Kidney (tissue), 14 donors: ENCODE data around the gene YARS1. TPM values are rescaled to one million over a fixed set of nuclear protein-coding genes. Genes with fewer than 3 reads are reported as not detected.

ENCODE experiments used
- DNase-seq, 5 donors: peaks; one replicate each; pipeline ENCODE4 v3.0.0-alpha.2; 2013 to 2020
- FAIRE-seq: peaks from 2 replicates; lab custom pipeline; 2012; peaks lifted over from hg19 to GRCh38; lab: Jason Lieb, UNC
- H3K27ac ChIP-seq, 2 donors: one replicate each; pipeline ENCODE4 v1.7.0; 2013; ENCODE audit warnings: low read depth in 2 of 2, low read length in 2 of 2, inconsistent platforms in 1 of 2
- H3K27me3 ChIP-seq: one replicate; pipeline ENCODE4 v1.7.1; 2013; ENCODE audit warnings: low read length, inconsistent platforms; ENCODE audit not compliant: control insufficient read depth, insufficient read depth
- H3K36me3 ChIP-seq, 3 donors: one replicate each; pipeline versions ENCODE4 v1.7.0 to v1.7.1; 2013; ENCODE audit warnings: low read length in 3 of 3, control low read depth in 1 of 3, inconsistent platforms in 1 of 3; ENCODE audit not compliant: insufficient read depth in 3 of 3, control insufficient read depth in 2 of 3
- H3K4me1 ChIP-seq, 3 donors: one replicate each; pipeline versions ENCODE4 v1.7.0 to v1.7.1; 2013; ENCODE audit warnings: low read length in 3 of 3, inconsistent platforms in 1 of 3, low read depth in 1 of 3; ENCODE audit not compliant: control insufficient read depth in 2 of 3, insufficient read depth in 2 of 3
- H3K4me3 ChIP-seq, 3 donors: one replicate each; pipeline versions ENCODE4 v1.7.0 to v1.8.1; 2013; ENCODE audit warnings: low read length in 3 of 3, control low read depth in 1 of 3, inconsistent platforms in 1 of 3
- H3K9ac ChIP-seq, 3 donors: one replicate each; pipeline versions ENCODE4 v1.7.0 to v1.7.1; 2013; ENCODE audit warnings: low read length in 3 of 3, control low read depth in 1 of 3, inconsistent platforms in 1 of 3
- H3K9me3 ChIP-seq, 3 donors: one replicate each; pipeline versions ENCODE4 v1.7.0 to v1.7.1; 2013; ENCODE audit warnings: low read length in 3 of 3, control low read depth in 1 of 3, inconsistent platforms in 1 of 3; ENCODE audit not compliant: control insufficient read depth in 2 of 3, insufficient read depth in 1 of 3
- CTCF ChIP-seq: IDR thresholded peaks from 3 replicates; pipeline ENCODE4 v1.5.1; 2012; ENCODE audit warnings: mild to moderate bottlenecking, moderate library complexity, borderline replicate concordance; ENCODE audit not compliant: insufficient read depth; ENCODE audit errors: extremely low read depth
- intact Hi-C: fragments of 100-400 bp; cut with DNase I; formaldehyde crosslinking; loops from one replicate; pipeline ENCODE4 v1.11.1; 2022
- polyA plus RNA-seq: library from polyadenylated mRNA; stranded (reverse); fragments of 350-450 nt; fragmentation: Illumina TruSeq; extraction: RNeasy Lipid Tissue Mini Kit (QIAGEN cat#74804); gene quantifications from one replicate; pipeline ENCODE4 v1.2.3, GENCODE V29; 2014; ENCODE audit warnings: low read depth, low replicate concordance; ENCODE audit not compliant: insufficient read depth
- total RNA-seq: library from RNA; stranded (reverse); fragmentation: NEBNext Ultra II Directional; extraction: Animal tissue kit (Norgen Biotek cat#: 25700); gene quantifications from one replicate; pipeline ENCODE4 v1.2.1, GENCODE V29; 2021
- donor health status: control.
- donor health status: control.
- donor health status: control.
- donor health status: control.
- donor health status: control.
- donor health status: DM: yes; HTN: yes; CAD: no.
- donor health status: Normal renal cell carcinoma (clear cell type).

YARS1 gene
- total and polyA plus RNA-seq, 2 donors from 2014 or later, result 24.8 to 86.1 TPM

GRCh38 chr1:32758177-32758794 lies 58.9 kb downstream of the YARS1 start:
- Histone ChIP-seq H3K4me3 (no peak overlapping the region), H3K9me3 (no peaks in the 10 kb centered on the region), H3K27me3 (no peaks in the 10 kb centered on the region), H3K9ac (peak overlapping the region in 1 of 3 donors; percentile 41), H3K27ac (peak overlapping the region; percentile 94 to 97), H3K36me3 (no peaks in the 10 kb centered on the region), H3K4me1 (peaks cover 5 to 45% (median 33%) of the 10 kb centered on the region in 3 donors)
- intact Hi-C loops, result no loop called here
- DNase-seq (no peak), FAIRE-seq (no peak)
- no peak for TF ChIP-seq CTCF

- no peaks in the 10 kb centered on the region for H3K9me3 ChIP-seq
- peaks cover 5 to 42% (median 33%) of the 10 kb centered on the region in 3 donors for H3K4me1 ChIP-seq
- intact Hi-C loops, result no loop called here
- no peaks in the 10 kb centered on the region for H3K36me3 ChIP-seq
- H3K4me3 ChIP-seq, result no peak overlapping the region
- no peak overlapping the region for H3K9ac ChIP-seq
- DNase-seq, result no peak
- H3K27ac ChIP-seq, result peak overlapping the region; percentile 68 to 94
- TF ChIP-seq CTCF, result no peak
- FAIRE-seq, result no peak
- H3K27me3 ChIP-seq, result no peaks in the 10 kb centered on the region
Measured at GRCh38 chr1:32757213-32757895, 59.8 kb downstream of the YARS1 start.

GRCh38 chr1:32755810-32756159 lies 61.4 kb downstream of the YARS1 start:
- H3K4me1 ChIP-seq, result peaks cover 5 to 39% (median 29%) of the 10 kb centered on the region in 3 donors
- FAIRE-seq, result no peak

More at GRCh38 chr1:32755810-32756159, 61.4 kb downstream of the YARS1 start:
- Histone ChIP-seq H3K9ac (peak overlapping the region in 1 of 3 donors; percentile 94), H3K27ac (peak overlapping the region; percentile 75 to 87), H3K36me3 (no peaks in the 10 kb centered on the region), H3K9me3 (no peaks in the 10 kb centered on the region), H3K27me3 (no peaks in the 10 kb centered on the region), H3K4me3 (peak overlapping the region in 1 of 3 donors; percentile 80)
- intact Hi-C loops, result no loop called here
- DNase-seq, result no peak
- no peak for TF ChIP-seq CTCF
